ENCODE results near the gene ETNK2.

DNA sequence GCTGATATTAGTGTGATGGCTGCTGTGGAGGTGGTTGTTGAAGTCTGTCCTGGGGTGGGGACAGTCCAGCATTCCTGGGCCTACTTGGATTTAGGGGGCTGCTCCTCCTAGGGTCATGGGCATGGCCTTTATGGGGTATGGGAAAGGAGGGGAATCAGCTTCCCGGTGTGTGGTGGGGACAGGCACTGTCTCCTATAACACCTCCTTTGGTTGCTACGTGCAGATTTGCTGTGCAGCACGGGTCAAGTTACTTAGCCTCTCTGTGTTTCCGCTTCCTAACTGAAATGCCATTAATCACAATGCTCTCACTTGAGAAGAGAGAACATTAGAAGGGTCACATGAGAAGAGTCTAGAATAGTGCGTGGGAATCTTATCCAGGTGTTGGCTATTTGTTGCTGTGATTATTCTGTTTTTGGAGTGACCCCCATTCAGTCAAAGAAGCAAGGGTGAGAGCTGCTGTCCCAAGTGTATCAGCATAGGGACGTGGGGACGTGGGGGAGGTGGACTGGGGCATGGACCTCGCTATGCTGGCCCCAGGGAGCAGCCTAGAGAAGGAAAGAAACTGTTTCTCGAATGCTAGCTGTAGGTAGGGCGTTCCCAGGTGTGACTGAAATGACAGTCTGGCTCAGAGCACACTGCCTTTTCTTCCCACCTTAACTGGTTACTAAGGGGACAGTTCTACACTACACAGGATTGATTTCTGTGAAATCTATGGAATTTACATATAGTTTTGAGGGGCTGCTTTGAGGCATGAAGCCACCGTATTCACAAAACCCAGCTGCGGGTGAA lies 59.0 kb downstream of the ETNK2 start:
- TF ChIP-seq, protein P1, sequence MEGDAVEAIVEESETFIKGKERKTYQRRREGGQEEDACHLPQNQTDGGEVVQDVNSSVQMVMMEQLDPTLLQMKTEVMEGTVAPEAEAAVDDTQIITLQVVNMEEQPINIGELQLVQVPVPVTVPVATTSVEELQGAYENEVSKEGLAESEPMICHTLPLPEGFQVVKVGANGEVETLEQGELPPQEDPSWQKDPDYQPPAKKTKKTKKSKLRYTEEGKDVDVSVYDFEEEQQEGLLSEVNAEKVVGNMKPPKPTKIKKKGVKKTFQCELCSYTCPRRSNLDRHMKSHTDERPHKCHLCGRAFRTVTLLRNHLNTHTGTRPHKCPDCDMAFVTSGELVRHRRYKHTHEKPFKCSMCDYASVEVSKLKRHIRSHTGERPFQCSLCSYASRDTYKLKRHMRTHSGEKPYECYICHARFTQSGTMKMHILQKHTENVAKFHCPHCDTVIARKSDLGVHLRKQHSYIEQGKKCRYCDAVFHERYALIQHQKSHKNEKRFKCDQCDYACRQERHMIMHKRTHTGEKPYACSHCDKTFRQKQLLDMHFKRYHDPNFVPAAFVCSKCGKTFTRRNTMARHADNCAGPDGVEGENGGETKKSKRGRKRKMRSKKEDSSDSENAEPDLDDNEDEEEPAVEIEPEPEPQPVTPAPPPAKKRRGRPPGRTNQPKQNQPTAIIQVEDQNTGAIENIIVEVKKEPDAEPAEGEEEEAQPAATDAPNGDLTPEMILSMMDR (IDR thresholded peaks at IDR 0.05; ENCODE audit: poor library complexity), result no peak
- TF ChIP-seq EZH2 (IDR thresholded peaks at IDR 0.05; ENCODE audit: borderline replicate concordance), result no peak
